WTC11 (cell line): ENCODE results near the gene PPP1R18. TPM values are rescaled to one million over a fixed set of nuclear protein-coding genes. Genes with fewer than 3 reads are reported as not detected.

Experiments
- AR ChIP-seq: fragments of 250-450 bp; sonication (Bioruptor Pico); IDR thresholded peaks from 2 replicates; pipeline ENCODE4 v1.9.0; 2021; ENCODE audit warnings: mild to moderate bottlenecking
- EMX1 ChIP-seq: fragments of 250-450 bp; sonication (Bioruptor Pico); IDR thresholded peaks from 2 replicates; pipeline ENCODE4 v1.8.0; 2021; ENCODE audit warnings: mild to moderate bottlenecking
- ERG ChIP-seq: fragments of 250-450 bp; sonication (Bioruptor Pico); IDR thresholded peaks from 2 replicates; pipeline ENCODE4 v1.8.0; 2021; ENCODE audit warnings: mild to moderate bottlenecking
- GTF2I ChIP-seq: fragments of 250-450 bp; sonication (Bioruptor Pico); conservative IDR thresholded peaks from 2 replicates; pipeline ENCODE4 v1.4.0; 2021; ENCODE audit warnings: mild to moderate bottlenecking
- IRF2 ChIP-seq: sonication (generic); formaldehyde crosslinking; IDR thresholded peaks from 2 replicates; pipeline ENCODE4 v1.8.0; 2022; ENCODE audit warnings: low read depth, missing genetic modification reagents, borderline replicate concordance
- NR1H2 ChIP-seq: sonication (generic); formaldehyde crosslinking; IDR thresholded peaks from 2 replicates; pipeline ENCODE4 v1.9.0; 2021; ENCODE audit warnings: mild to moderate bottlenecking, moderate library complexity, missing genetic modification reagents
- RORB ChIP-seq: fragments of 250-450 bp; sonication (Bioruptor Pico); IDR thresholded peaks from 2 replicates; pipeline ENCODE4 v1.9.0; 2021; ENCODE audit warnings: mild to moderate bottlenecking
- STAT6 ChIP-seq: sonication (generic); formaldehyde crosslinking; conservative IDR thresholded peaks from 2 replicates; pipeline ENCODE4 v1.8.1; 2023; ENCODE audit warnings: mild to moderate bottlenecking, low read depth, missing genetic modification reagents, moderate library complexity
- USF1 ChIP-seq: sonication (generic); formaldehyde crosslinking; IDR thresholded peaks from 2 replicates; pipeline ENCODE4 v1.8.0; 2022; ENCODE audit warnings: mild to moderate bottlenecking, missing genetic modification reagents
- ZNF317 ChIP-seq: sonication (generic); formaldehyde crosslinking; IDR thresholded peaks from 2 replicates; pipeline ENCODE4 v1.8.1; 2023; ENCODE audit warnings: low read depth, mild to moderate bottlenecking, moderate library complexity, missing genetic modification reagents, borderline replicate concordance
- ZNF396 ChIP-seq: fragments of 250-450 bp; sonication (Bioruptor Pico); IDR thresholded peaks from 2 replicates; pipeline ENCODE4 v1.8.0; 2021; ENCODE audit warnings: mild to moderate bottlenecking, moderate library complexity, borderline replicate concordance
- ZNF671 ChIP-seq: fragments of 250-450 bp; sonication (Bioruptor Pico); IDR thresholded peaks from 2 replicates; pipeline ENCODE4 v1.8.0; 2021; ENCODE audit warnings: mild to moderate bottlenecking
- total RNA-seq: library from RNA; stranded (reverse); gene quantifications from 3 replicates; pipeline ENCODE4 v1.2.3, GENCODE V29; 2021
- TF ChIP-seq, protein P1 (sequence below): fragments of 250-450 bp; sonication (Bioruptor Pico); IDR thresholded peaks from 2 replicates; pipeline ENCODE4 v2.1.2; 2022; ENCODE audit warnings: mild to moderate bottlenecking, moderate library complexity
- TF ChIP-seq, protein P2 (sequence below): fragments of 250-450 bp; sonication (Bioruptor Pico); IDR thresholded peaks from 2 replicates; pipeline ENCODE4 v1.9.0; 2021; ENCODE audit warnings: mild to moderate bottlenecking, borderline replicate concordance
- TF ChIP-seq, protein P3 (sequence below): sonication (generic); formaldehyde crosslinking; IDR thresholded peaks from 2 replicates; pipeline ENCODE4 v1.8.0; 2022; ENCODE audit warnings: missing genetic modification reagents
- TF ChIP-seq, protein P4 (sequence below): fragments of 200-600 bp; IDR thresholded peaks from 2 replicates; pipeline ENCODE4 v1.8.0; 2022; ENCODE audit warnings: antibody characterized with exemption

The PPP1R18 gene
- total RNA-seq, 1 experiment from 2014 or later, result 36.5 TPM

DNA sequence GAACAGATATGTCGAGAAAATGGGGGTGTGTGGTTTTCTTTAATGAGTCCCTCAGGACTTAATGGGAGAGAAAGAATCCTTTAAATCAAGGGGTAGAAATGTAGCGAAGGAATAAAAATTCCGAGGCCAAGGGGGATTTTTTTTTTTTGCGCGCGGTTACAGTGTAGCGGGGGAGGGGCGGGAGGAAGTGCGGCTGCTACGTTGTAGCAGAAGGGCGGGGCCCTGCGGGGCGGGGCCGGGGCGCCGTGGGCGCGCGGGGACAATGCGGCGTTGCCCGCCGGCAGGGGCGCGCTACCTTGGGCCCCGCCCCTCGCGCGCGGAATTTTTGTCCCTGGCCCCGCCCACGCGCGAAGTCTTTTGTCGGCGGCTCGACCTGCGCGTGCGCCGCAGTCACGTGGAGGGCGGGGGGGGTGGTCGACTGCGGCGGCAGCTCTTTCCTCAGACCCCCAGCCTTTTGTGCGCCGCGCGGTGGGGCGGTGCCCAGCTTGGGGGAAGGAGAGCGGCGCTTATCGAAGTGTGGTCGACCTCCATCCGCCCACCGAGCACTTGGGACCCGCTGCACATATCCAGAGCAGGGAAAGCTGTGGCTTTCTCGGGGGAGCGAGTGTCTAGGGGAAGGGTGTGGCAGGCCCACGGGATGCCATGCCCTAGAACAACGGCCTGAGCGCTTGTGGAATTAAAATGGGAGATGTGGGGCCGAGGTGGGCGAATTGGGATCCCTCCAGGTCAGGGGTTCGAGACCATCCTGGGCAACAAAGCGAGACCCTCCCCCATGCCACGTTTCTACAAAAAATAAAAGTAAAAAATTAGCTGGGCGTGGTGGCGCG is 35.0 kb upstream of the PPP1R18 start (continued):
- 0 out of 2 replicates have a peak, but pooled peaks have one; percentile 30 for TF ChIP-seq ZNF317 (CRISPR knock-in tag)
- TF ChIP-seq GTF2I (CRISPR knock-in tag), result no peak
- TF ChIP-seq, protein P1, sequence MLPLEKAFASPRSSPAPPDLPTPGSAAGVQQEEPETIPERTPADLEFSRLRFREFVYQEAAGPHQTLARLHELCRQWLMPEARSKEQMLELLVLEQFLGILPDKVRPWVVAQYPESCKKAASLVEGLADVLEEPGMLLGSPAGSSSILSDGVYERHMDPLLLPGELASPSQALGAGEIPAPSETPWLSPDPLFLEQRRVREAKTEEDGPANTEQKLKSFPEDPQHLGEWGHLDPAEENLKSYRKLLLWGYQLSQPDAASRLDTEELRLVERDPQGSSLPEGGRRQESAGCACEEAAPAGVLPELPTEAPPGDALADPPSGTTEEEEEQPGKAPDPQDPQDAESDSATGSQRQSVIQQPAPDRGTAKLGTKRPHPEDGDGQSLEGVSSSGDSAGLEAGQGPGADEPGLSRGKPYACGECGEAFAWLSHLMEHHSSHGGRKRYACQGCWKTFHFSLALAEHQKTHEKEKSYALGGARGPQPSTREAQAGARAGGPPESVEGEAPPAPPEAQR, result no peak
- TF ChIP-seq, protein P2, sequence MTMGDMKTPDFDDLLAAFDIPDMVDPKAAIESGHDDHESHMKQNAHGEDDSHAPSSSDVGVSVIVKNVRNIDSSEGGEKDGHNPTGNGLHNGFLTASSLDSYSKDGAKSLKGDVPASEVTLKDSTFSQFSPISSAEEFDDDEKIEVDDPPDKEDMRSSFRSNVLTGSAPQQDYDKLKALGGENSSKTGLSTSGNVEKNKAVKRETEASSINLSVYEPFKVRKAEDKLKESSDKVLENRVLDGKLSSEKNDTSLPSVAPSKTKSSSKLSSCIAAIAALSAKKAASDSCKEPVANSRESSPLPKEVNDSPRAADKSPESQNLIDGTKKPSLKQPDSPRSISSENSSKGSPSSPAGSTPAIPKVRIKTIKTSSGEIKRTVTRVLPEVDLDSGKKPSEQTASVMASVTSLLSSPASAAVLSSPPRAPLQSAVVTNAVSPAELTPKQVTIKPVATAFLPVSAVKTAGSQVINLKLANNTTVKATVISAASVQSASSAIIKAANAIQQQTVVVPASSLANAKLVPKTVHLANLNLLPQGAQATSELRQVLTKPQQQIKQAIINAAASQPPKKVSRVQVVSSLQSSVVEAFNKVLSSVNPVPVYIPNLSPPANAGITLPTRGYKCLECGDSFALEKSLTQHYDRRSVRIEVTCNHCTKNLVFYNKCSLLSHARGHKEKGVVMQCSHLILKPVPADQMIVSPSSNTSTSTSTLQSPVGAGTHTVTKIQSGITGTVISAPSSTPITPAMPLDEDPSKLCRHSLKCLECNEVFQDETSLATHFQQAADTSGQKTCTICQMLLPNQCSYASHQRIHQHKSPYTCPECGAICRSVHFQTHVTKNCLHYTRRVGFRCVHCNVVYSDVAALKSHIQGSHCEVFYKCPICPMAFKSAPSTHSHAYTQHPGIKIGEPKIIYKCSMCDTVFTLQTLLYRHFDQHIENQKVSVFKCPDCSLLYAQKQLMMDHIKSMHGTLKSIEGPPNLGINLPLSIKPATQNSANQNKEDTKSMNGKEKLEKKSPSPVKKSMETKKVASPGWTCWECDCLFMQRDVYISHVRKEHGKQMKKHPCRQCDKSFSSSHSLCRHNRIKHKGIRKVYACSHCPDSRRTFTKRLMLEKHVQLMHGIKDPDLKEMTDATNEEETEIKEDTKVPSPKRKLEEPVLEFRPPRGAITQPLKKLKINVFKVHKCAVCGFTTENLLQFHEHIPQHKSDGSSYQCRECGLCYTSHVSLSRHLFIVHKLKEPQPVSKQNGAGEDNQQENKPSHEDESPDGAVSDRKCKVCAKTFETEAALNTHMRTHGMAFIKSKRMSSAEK (CRISPR knock-in tag), result peak; percentile 74; the same call in 1 of the 2 replicates
- no peak for TF ChIP-seq IRF2 (CRISPR knock-in tag)
- no peak for TF ChIP-seq ZNF396 (CRISPR knock-in tag)
- peak; percentile 95 for TF ChIP-seq ERG (CRISPR knock-in tag)
- peak; percentile 96 for TF ChIP-seq EMX1 (CRISPR knock-in tag)
- TF ChIP-seq STAT6 (CRISPR knock-in tag), result no peak
- TF ChIP-seq USF1 (CRISPR knock-in tag), result peak; percentile 95
- no peak for TF ChIP-seq NR1H2 (CRISPR knock-in tag)
- TF ChIP-seq, protein P3, sequence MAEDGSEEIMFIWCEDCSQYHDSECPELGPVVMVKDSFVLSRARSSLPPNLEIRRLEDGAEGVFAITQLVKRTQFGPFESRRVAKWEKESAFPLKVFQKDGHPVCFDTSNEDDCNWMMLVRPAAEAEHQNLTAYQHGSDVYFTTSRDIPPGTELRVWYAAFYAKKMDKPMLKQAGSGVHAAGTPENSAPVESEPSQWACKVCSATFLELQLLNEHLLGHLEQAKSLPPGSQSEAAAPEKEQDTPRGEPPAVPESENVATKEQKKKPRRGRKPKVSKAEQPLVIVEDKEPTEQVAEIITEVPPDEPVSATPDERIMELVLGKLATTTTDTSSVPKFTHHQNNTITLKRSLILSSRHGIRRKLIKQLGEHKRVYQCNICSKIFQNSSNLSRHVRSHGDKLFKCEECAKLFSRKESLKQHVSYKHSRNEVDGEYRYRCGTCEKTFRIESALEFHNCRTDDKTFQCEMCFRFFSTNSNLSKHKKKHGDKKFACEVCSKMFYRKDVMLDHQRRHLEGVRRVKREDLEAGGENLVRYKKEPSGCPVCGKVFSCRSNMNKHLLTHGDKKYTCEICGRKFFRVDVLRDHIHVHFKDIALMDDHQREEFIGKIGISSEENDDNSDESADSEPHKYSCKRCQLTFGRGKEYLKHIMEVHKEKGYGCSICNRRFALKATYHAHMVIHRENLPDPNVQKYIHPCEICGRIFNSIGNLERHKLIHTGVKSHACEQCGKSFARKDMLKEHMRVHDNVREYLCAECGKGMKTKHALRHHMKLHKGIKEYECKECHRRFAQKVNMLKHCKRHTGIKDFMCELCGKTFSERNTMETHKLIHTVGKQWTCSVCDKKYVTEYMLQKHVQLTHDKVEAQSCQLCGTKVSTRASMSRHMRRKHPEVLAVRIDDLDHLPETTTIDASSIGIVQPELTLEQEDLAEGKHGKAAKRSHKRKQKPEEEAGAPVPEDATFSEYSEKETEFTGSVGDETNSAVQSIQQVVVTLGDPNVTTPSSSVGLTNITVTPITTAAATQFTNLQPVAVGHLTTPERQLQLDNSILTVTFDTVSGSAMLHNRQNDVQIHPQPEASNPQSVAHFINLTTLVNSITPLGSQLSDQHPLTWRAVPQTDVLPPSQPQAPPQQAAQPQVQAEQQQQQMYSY (CRISPR knock-in tag), result no peak
- TF ChIP-seq RORB (CRISPR knock-in tag), result no peak
- peak; percentile 77; the same call in 1 of the 2 replicates for TF ChIP-seq AR (CRISPR knock-in tag)
- TF ChIP-seq, protein P4, sequence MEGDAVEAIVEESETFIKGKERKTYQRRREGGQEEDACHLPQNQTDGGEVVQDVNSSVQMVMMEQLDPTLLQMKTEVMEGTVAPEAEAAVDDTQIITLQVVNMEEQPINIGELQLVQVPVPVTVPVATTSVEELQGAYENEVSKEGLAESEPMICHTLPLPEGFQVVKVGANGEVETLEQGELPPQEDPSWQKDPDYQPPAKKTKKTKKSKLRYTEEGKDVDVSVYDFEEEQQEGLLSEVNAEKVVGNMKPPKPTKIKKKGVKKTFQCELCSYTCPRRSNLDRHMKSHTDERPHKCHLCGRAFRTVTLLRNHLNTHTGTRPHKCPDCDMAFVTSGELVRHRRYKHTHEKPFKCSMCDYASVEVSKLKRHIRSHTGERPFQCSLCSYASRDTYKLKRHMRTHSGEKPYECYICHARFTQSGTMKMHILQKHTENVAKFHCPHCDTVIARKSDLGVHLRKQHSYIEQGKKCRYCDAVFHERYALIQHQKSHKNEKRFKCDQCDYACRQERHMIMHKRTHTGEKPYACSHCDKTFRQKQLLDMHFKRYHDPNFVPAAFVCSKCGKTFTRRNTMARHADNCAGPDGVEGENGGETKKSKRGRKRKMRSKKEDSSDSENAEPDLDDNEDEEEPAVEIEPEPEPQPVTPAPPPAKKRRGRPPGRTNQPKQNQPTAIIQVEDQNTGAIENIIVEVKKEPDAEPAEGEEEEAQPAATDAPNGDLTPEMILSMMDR, result peak; percentile 19; the same call in 1 of the 2 replicates
- peak; percentile 90 for TF ChIP-seq ZNF671 (CRISPR knock-in tag)
